NB4 (cell line): ENCODE results near the gene B4GALNT4.
"Not testable (repeated sequence)": the region's sequence is repeated elsewhere in the genome, so short reads cannot be mapped to it uniquely, and the experiment has no call there.

ENCODE experiments used
- DNase-seq: peaks from one replicate; pipeline ENCODE4 v3.0.0; 2010; ENCODE audit warnings: low read depth
- H3K4me3 ChIP-seq: one replicate; pipeline ENCODE4 v1.5.1; 2011; ENCODE audit warnings: mild to moderate bottlenecking, low read depth, low read length, moderate library complexity
- MYC ChIP-seq: IDR thresholded peaks from 2 replicates; pipeline ENCODE4 v1.6.1; 2011; ENCODE audit warnings: low read depth, low read length
- POLR2A ChIP-seq: IDR thresholded peaks from 2 replicates; pipeline ENCODE4 v1.6.1; 2011; ENCODE audit warnings: mild to moderate bottlenecking; ENCODE audit not compliant: insufficient read length; ENCODE audit errors: extremely low read depth
- TF ChIP-seq, protein P1 (sequence below): IDR thresholded peaks from one replicate; pipeline ENCODE4 v1.5.1; 2012; ENCODE audit warnings: low read depth, low read length
- TF ChIP-seq, protein P2 (sequence below): IDR thresholded peaks from 2 replicates; pipeline ENCODE4 v1.6.1; 2011; ENCODE audit warnings: low read depth, low read length

B4GALNT4 gene, protein sequence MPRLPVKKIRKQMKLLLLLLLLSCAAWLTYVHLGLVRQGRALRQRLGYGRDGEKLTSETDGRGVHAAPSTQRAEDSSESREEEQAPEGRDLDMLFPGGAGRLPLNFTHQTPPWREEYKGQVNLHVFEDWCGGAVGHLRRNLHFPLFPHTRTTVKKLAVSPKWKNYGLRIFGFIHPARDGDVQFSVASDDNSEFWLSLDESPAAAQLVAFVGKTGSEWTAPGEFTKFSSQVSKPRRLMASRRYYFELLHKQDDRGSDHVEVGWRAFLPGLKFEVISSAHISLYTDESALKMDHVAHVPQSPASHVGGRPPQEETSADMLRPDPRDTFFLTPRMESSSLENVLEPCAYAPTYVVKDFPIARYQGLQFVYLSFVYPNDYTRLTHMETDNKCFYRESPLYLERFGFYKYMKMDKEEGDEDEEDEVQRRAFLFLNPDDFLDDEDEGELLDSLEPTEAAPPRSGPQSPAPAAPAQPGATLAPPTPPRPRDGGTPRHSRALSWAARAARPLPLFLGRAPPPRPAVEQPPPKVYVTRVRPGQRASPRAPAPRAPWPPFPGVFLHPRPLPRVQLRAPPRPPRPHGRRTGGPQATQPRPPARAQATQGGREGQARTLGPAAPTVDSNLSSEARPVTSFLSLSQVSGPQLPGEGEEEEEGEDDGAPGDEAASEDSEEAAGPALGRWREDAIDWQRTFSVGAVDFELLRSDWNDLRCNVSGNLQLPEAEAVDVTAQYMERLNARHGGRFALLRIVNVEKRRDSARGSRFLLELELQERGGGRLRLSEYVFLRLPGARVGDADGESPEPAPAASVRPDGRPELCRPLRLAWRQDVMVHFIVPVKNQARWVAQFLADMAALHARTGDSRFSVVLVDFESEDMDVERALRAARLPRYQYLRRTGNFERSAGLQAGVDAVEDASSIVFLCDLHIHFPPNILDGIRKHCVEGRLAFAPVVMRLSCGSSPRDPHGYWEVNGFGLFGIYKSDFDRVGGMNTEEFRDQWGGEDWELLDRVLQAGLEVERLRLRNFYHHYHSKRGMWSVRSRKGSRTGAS

DNA sequence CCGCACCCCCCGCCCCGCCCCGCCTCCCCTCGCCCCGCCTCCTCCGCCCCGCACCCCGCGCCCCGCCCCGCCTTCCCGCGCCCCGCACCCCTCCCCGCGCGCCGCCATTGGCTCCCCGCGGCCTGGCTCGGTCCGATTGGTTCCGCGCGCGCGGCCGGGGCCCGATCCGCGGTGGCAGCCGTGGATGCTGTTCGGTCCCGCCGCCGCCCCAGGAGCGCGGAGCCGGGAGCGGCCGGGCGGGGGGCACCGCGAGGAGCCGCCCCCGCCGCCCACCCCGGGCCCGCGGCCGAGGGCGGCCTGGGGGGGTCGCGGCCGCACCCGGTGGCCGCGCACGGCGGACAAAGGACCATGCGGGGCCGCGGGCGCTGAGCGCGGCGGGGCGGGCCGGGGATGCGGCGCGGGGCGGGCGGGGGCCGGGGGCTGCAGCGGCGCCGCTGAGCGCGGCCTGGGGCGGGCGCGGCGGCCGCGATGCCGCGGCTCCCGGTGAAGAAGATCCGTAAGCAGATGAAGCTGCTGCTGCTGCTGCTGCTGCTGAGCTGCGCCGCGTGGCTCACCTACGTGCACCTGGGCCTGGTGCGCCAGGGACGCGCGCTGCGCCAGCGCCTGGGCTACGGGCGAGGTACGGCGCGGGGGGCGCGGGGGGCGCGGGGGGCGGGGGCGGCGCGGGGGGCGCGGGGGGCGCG, at the start of gene B4GALNT4:
B4GALNT4 (plus strand) TSS at position 164 of the 683 bp plus-strand sequence; CDS start at position 469, 305 bp downstream.
- DNase-seq, result no peak

DNA sequence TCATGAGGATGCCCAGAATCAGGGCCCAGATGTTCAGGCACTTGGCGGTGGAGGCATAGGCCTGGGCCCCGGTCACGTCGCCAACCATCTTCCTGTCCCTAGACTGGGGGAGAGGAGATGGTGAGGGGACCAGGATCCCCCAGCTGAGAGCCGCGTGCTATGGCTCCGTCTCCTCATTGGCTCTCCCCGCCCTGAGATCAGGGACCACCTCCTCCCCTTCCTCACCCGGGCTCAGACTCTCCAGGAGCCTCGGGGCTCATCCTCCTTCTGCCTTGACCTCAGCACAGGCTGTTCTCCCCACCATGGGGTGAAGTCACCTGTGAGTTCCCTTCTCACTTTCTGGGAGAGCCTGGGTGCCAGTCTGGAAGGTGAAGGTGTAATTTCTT, 49.4 kb upstream of the B4GALNT4 start:
- not testable (repeated sequence) for DNase-seq, H3K4me3 ChIP-seq

More for the DNA sequence above, at the start of gene B4GALNT4:
- H3K4me3 ChIP-seq, result no peak within 1 kb of the TSS
- no peak for TF ChIP-seq POLR2A
- TF ChIP-seq, protein P1, sequence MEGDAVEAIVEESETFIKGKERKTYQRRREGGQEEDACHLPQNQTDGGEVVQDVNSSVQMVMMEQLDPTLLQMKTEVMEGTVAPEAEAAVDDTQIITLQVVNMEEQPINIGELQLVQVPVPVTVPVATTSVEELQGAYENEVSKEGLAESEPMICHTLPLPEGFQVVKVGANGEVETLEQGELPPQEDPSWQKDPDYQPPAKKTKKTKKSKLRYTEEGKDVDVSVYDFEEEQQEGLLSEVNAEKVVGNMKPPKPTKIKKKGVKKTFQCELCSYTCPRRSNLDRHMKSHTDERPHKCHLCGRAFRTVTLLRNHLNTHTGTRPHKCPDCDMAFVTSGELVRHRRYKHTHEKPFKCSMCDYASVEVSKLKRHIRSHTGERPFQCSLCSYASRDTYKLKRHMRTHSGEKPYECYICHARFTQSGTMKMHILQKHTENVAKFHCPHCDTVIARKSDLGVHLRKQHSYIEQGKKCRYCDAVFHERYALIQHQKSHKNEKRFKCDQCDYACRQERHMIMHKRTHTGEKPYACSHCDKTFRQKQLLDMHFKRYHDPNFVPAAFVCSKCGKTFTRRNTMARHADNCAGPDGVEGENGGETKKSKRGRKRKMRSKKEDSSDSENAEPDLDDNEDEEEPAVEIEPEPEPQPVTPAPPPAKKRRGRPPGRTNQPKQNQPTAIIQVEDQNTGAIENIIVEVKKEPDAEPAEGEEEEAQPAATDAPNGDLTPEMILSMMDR, result no peak

DNA sequence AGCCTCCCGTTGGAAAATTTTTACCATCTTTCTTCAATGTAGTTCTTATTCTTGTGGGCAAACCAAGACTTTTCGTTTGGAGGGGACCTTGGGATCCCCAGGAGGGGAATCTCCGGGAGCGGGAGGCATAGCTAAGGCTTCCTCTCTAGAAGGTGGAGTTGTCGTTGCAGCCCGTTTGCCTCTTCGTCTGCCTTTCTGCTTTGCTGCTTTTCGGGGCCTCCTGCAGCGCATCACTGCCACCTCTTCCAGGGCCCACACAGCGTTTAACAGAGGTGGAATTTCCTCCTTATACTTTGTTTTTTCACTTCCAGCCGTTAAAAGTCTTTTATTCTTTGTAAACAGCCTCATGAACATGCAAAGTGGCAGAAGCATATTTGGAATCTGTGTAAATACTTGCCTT, 45.1 kb upstream of the B4GALNT4 start:
- H3K4me3 ChIP-seq, result no peak overlapping the region
- TF ChIP-seq, protein P2, sequence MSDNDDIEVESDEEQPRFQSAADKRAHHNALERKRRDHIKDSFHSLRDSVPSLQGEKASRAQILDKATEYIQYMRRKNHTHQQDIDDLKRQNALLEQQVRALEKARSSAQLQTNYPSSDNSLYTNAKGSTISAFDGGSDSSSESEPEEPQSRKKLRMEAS, result no peak
- TF ChIP-seq, protein P1, result no peak
- no peak for TF ChIP-seq POLR2A
- no peak for TF ChIP-seq MYC
- no peak for DNase-seq

DNA sequence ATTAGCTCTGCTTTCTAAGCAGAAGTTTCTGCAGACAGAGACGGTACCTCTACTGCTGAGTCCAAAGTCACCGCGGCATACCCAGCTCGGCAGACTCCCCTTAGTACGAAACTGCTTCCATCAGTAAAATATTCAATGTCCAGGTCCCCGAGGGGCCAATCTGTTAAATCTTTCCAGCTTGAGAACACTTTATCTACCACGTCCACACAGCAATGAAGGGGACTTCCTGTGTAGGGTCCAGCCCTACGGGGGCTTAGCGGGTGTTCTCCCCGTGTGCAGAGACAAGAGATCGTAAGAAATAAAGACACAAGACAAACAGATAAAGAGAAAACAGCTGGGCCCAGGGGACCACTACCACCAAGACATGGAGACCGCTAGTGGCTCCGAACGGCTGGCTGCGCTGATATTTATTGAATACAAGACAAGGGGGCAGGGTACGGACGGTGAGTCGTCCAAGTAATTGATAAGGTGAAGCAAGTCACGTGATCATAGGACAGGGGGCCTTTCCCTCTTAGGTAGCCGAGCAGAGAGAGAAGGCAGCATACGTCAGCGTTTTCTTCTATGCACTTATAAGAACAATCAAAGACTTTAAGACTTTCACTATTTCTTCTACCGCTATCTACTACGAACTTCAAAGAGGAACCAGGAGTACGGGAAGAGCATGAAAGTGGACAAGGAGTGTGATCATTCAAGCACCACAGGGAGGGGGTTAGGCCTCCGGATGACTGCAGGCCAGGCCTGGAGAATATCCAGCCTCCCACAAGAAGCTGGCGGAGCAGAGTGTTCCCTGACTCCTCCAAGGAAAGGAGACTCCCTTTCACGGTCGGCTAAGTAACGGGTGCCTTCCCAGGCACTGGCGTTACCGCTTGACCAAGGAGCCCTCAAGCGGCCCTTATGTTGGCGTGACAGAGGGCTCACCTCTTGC, 44.4 kb upstream of the B4GALNT4 start:
- DNase-seq, H3K4me3 ChIP-seq: not testable (repeated sequence)

DNA sequence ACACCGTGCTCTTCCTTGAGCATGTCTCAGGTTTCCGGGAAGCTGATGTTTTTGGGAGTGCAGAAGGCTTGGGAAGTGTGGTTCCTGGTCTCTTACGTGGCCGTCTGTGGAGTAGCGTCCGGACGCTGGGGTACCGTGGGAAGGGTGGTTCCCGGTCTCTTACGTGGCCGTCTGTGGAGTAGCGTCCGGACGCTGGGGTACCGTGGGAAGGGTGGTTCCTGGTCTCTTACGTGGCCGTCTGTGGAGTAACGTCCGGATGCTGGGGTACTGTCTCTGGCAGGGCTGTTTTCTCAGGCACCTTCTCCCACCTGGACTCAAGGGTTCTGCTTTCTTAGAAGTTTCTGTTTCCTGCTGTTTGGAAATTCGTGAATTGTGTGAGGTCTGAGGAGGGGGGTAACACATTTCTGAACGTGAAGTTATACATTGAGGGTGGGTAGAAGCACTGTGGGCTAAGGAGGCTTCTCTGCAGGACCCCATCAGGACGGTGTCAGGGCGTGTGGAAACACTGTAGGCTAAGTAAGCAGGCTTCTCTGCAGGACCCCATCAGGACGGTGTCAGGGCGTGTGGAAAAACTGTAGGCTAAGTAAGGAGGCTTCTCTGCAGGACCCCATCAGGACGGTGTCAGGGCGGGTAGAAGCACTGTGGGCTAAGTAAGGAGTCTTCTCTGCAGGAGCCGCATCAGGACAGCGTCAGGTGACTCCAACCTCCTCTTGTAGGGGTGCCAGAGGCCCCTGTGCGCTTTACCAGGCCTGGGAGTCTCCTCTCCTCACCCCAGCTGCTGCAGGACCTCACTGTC, 43.3 kb upstream of the B4GALNT4 start:
- H3K4me3 ChIP-seq, result no peak overlapping the region
- DNase-seq, result no peak
- TF ChIP-seq, protein P1, result no peak
- TF ChIP-seq MYC (no peak), POLR2A (no peak)
- TF ChIP-seq, protein P2, result no peak

DNA sequence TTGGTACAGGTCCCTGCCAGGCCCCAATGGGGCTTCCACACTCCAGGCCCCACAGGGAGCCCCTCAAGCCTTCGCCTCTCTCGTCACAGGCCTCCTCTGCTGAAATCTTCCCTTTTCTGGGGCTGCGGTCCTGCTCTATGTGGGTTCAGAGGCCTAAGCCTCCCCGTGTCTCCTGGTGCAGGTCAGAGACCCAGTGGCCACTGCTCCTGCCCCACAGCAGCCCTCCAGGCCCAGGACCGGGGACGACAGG, 42.8 kb upstream of the B4GALNT4 start:
- no peak for DNase-seq
- H3K4me3 ChIP-seq, result no peak overlapping the region
- TF ChIP-seq, protein P1, result no peak
- TF ChIP-seq POLR2A, result no peak
- TF ChIP-seq, protein P2, result no peak
- TF ChIP-seq MYC, result no peak
